Liver (tissue), 9 donors: Measurements from ENCODE around the gene LCN6. TPM values are rescaled to one million over a fixed set of nuclear protein-coding genes. Genes with fewer than 3 reads are reported as not detected.
"Not testable (repeated sequence)": the region's sequence is repeated elsewhere in the genome, so short reads cannot be mapped to it uniquely, and the experiment has no call there.

Source experiments
- DNase-seq: peaks from one replicate; pipeline ENCODE4 v3.0.0-alpha.2; 2017; ENCODE audit warnings: low spot score
- H3K27ac ChIP-seq, 2 donors: one replicate each; pipeline ENCODE4 v1.7.0; 2013; ENCODE audit warnings: inconsistent platforms in 2 of 2, low read length in 2 of 2, control low read depth in 1 of 2, low read depth in 1 of 2, mild to moderate bottlenecking in 1 of 2
- H3K27me3 ChIP-seq, 4 donors: one replicate each; pipeline versions ENCODE4 v1.6.1 to v1.7.0; 2013; ENCODE audit warnings: low read length in 3 of 4, inconsistent platforms in 1 of 4, mild to moderate bottlenecking in 1 of 4, moderate library complexity in 1 of 4; ENCODE audit not compliant: control insufficient read depth in 4 of 4, insufficient read depth in 4 of 4
- H3K36me3 ChIP-seq, 4 donors: one replicate each; pipeline versions ENCODE4 v1.6.1 to v1.7.0; 2013; ENCODE audit warnings: low read length in 3 of 4, mild to moderate bottlenecking in 3 of 4, low read depth in 1 of 4, moderate library complexity in 1 of 4; ENCODE audit not compliant: control insufficient read depth in 4 of 4, insufficient read depth in 3 of 4
- H3K4me1 ChIP-seq, 4 donors: one replicate each; pipeline versions ENCODE4 v1.6.1 to v1.7.0; 2013; ENCODE audit warnings: low read length in 3 of 4, mild to moderate bottlenecking in 3 of 4, moderate library complexity in 1 of 4; ENCODE audit not compliant: control insufficient read depth in 4 of 4, insufficient read depth in 4 of 4
- H3K4me3 ChIP-seq, 3 donors: one replicate each; pipeline versions ENCODE4 v1.6.1 to v1.7.0; 2013; ENCODE audit warnings: low read length in 3 of 3, control low read depth in 1 of 3, low read depth in 1 of 3, mild to moderate bottlenecking in 1 of 3
- H3K9ac ChIP-seq, 2 donors: one replicate each; pipeline ENCODE4 v1.7.0; 2013; ENCODE audit warnings: low read length in 2 of 2, mild to moderate bottlenecking in 2 of 2, moderate library complexity in 2 of 2, control low read depth in 1 of 2, low read depth in 1 of 2
- H3K9me3 ChIP-seq, 4 donors: one replicate each; pipeline versions ENCODE4 v1.6.1 to v1.7.0; 2013; ENCODE audit warnings: low read length in 3 of 4; ENCODE audit not compliant: control insufficient read depth in 4 of 4
- FOXA2 ChIP-seq: IDR thresholded peaks from 2 replicates; pipeline ENCODE4 v1.6.1; 2016; ENCODE audit warnings: antibody characterized with exemption
- HNF4A ChIP-seq, 2 donors: conservative IDR thresholded peaks; 2 replicates each; pipeline ENCODE4 v1.6.1; 2016; ENCODE audit warnings: antibody characterized with exemption in 2 of 2, mild to moderate bottlenecking in 2 of 2
- HNF4G ChIP-seq: IDR thresholded peaks from 2 replicates; pipeline ENCODE4 v1.6.1; 2016; ENCODE audit warnings: antibody characterized with exemption
- JUND ChIP-seq, 2 donors: IDR thresholded peaks; 2 replicates each; pipeline ENCODE4 v1.6.1; 2016; ENCODE audit warnings: antibody characterized with exemption in 2 of 2
- MAX ChIP-seq: IDR thresholded peaks from 2 replicates; pipeline ENCODE4 v1.6.1; 2016; ENCODE audit warnings: antibody characterized with exemption
- RAD21 ChIP-seq, 2 donors: IDR thresholded peaks; 2 replicates each; pipeline ENCODE4 v1.6.1; 2016; ENCODE audit warnings: antibody characterized with exemption in 2 of 2, mild to moderate bottlenecking in 2 of 2
- SP1 ChIP-seq: IDR thresholded peaks from 2 replicates; pipeline ENCODE4 v1.6.1; 2018; ENCODE audit warnings: antibody characterized with exemption, mild to moderate bottlenecking
- TAF1 ChIP-seq: conservative IDR thresholded peaks from 2 replicates; pipeline ENCODE4 v1.6.1; 2016; ENCODE audit warnings: antibody characterized with exemption, mild to moderate bottlenecking
- WGBS: extraction: QIAGEN DNeasy Blood & Tissue Kit; methylation state at CpG from one replicate; pipeline ENCODE4 v1.1.7; 2013; 5-methylcytosine and 5-hydroxymethylcytosine counted together
- polyA plus RNA-seq, 2 donors: library from polyadenylated mRNA; stranded (reverse) in 1 of 2; unstranded in 1 of 2; fragments of 200-250 nt in 1 of 2; fragments of >200 nt in 1 of 2; fragmentation: Nextera tagmentation in 1 of 2; extraction: Ambion mirVana in 1 of 2; gene quantifications; one replicate each; pipeline versions ENCODE4 v1.2.1 to v1.2.3, GENCODE V29; 2013 to 2015
- total RNA-seq, 2 donors: library from RNA; depleted of rRNA; stranded (reverse); fragments of >200 nt; gene quantifications; one replicate each; pipeline ENCODE4 v1.2.3, GENCODE V29; 2014
- TF ChIP-seq, protein P1 (sequence below): fragments of 150-350 bp; IDR thresholded peaks from 2 replicates; pipeline ENCODE4 v1.5.1; 2017; ENCODE audit warnings: improper control_type of control experiment, low read depth, low read length; ENCODE audit not compliant: missing input control
- donor health status: healthy.
- donor health status: healthy.
- donor health status: healthy.
- donor health status: healthy.
- donor health status: healthy.

The LCN6 gene
- total and polyA plus RNA-seq, 4 donors: 0.14 to 0.32 TPM; not detected in 2

DNA sequence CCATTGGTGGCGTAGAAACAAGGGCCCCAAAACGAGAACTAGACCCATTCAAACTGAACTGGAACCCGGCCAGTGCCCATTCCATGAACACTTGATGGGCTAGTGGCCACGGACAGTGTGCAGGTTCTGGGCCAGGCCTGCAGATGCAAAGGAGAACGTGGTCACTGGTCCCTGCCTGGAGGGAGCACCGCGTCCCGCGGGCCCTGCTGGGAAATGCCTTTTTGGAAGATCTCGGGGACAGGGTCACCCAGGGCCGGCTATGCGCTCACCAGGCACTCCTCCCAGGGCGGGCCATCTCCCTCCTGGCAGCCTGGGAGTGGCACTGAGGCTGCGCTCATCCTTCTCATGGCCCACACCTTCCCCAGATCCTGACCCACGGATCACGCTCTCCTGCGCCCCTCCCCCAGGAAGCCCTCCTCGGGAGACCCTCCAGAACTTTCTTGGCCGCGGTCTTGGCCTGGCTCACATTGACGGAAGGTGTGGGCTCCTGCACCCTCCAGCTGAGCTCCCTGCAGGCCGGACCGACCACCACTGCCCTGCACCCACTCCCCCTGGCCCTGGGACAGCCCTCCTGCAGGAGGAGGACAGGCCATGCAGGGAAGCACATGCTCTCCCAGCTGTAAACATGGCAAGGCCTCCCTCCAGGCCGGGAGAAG, 38.7 kb downstream of the LCN6 start (continued):
- no peak for TF ChIP-seq RAD21 (IDR thresholded peaks at IDR 0.05)
- TF ChIP-seq FOXA2: no peak
- TF ChIP-seq MAX: no peak
- TF ChIP-seq HNF4G: no peak

- H3K4me1 ChIP-seq: peaks cover 4 to 10% (median 6%) of the 10 kb centered on the region in 4 donors
- 95% methylated on average over 22 of the region's 22 CpGs for WGBS
- H3K9me3 ChIP-seq: no peaks in the 10 kb centered on the region
- H3K27ac ChIP-seq: no peak overlapping the region
- TF ChIP-seq RAD21 (IDR thresholded peaks at IDR 0.05) (no peak), FOXA2 (no peak)
- no peaks in the 10 kb centered on the region for H3K36me3 ChIP-seq
- no peak for DNase-seq
- H3K9ac ChIP-seq: no peak overlapping the region
- no peak overlapping the region for H3K4me3 ChIP-seq
- no peaks in the 10 kb centered on the region for H3K27me3 ChIP-seq
Measured at GRCh38 chr9:136707849-136708517, 40.3 kb downstream of the LCN6 start.

DNA sequence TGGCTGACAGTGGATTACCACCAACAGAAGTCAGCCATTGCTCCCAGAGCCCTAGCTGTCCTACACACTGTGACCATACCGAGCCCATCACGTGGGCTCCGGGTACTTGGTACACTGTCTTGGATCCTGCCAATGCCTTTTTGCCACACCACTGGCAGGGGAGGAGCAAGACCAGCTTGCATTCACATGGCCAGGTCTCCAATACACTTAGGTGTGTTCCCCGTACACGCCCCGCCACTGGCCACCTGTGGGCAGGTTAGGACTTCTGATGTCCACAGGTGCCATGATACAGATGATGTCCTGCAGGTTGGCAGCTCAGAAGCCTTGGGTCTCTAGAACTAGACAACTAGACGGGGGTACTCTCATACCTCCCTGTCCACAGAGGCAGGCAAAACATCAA, 41.3 kb downstream of the LCN6 start:
- WGBS: 97% methylated on average over 7 of the region's 7 CpGs

GRCh38 chr9:136705564-136705963, 42.8 kb downstream of the LCN6 start:
- DNase-seq: no peak
- no peaks in the 10 kb centered on the region for H3K9me3 ChIP-seq
- H3K9ac ChIP-seq: no peak overlapping the region
- TF ChIP-seq SP1: no peak
- no peak for TF ChIP-seq JUND (IDR thresholded peaks at IDR 0.05)
- no peak for TF ChIP-seq HNF4A (conservative IDR thresholded peaks at IDR 0.05)
- TF ChIP-seq FOXA2: no peak
- no peak for TF ChIP-seq TAF1
- TF ChIP-seq MAX: no peak
- TF ChIP-seq, protein P1, sequence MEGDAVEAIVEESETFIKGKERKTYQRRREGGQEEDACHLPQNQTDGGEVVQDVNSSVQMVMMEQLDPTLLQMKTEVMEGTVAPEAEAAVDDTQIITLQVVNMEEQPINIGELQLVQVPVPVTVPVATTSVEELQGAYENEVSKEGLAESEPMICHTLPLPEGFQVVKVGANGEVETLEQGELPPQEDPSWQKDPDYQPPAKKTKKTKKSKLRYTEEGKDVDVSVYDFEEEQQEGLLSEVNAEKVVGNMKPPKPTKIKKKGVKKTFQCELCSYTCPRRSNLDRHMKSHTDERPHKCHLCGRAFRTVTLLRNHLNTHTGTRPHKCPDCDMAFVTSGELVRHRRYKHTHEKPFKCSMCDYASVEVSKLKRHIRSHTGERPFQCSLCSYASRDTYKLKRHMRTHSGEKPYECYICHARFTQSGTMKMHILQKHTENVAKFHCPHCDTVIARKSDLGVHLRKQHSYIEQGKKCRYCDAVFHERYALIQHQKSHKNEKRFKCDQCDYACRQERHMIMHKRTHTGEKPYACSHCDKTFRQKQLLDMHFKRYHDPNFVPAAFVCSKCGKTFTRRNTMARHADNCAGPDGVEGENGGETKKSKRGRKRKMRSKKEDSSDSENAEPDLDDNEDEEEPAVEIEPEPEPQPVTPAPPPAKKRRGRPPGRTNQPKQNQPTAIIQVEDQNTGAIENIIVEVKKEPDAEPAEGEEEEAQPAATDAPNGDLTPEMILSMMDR: no peak
- H3K4me3 ChIP-seq: no peak overlapping the region
- peaks cover 0 to 3% (median 0%) of the 10 kb centered on the region in 4 donors for H3K4me1 ChIP-seq
- no peak overlapping the region for H3K27ac ChIP-seq
- no peaks in the 10 kb centered on the region for H3K27me3 ChIP-seq
- H3K36me3 ChIP-seq: no peaks in the 10 kb centered on the region
- 86% methylated on average over 7 of the region's 7 CpGs for WGBS

More for the DNA sequence above, 41.3 kb downstream of the LCN6 start:
- Histone ChIP-seq H3K4me3 (no peak overlapping the region), H3K9me3 (no peaks in the 10 kb centered on the region), H3K27me3 (no peaks in the 10 kb centered on the region), H3K27ac (no peak overlapping the region), H3K36me3 (no peaks in the 10 kb centered on the region), H3K9ac (no peak overlapping the region), H3K4me1 (peaks cover 0 to 8% (median 4%) of the 10 kb centered on the region in 4 donors)
- no peak for DNase-seq
- no peak for TF ChIP-seq JUND (IDR thresholded peaks at IDR 0.05)

DNA sequence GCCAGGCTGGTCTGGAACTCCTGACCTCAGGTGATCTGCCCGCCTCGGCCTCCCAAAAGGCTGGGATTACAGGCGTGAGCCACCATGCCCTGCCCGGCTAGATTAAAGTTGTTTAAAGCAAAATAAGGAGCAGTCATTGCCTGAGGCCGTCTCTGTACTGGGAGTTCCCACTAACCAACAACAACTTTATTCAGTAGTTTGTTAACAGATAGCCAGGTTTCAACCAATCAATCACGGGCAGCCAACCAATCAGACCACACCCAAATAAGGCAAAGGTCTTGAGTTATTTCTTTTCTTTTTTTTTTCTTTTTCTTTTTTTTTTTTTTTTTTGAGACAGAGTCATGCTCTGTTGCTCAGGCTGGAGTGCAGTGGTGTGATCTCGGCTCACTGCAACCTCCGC, 43.6 kb downstream of the LCN6 start:
- not testable (repeated sequence) for H3K27ac ChIP-seq, H3K4me1 ChIP-seq, H3K36me3 ChIP-seq, H3K4me3 ChIP-seq, DNase-seq, H3K9me3 ChIP-seq, H3K27me3 ChIP-seq, H3K9ac ChIP-seq
- 81% methylated on average over 8 of the region's 8 CpGs for WGBS
